Endodermal cell (in vitro differentiated cells): ENCODE results near the gene KRTAP9-2. TPM values are rescaled to one million over a fixed set of nuclear protein-coding genes. Genes with fewer than 3 reads are reported as not detected.

Source experiments
- DNase-seq: peaks from one replicate; pipeline ENCODE4 v3.0.0-alpha.2; 2017
- H3K27ac ChIP-seq: 2 replicates; pipeline ENCODE4 v1.5.1; 2013; ENCODE audit warnings: mild to moderate bottlenecking, low read depth, low read length, moderate library complexity
- H3K27me3 ChIP-seq: 2 replicates; pipeline ENCODE4 v1.6.1; 2013; ENCODE audit warnings: mild to moderate bottlenecking, low read length, moderate library complexity; ENCODE audit not compliant: insufficient read depth, control insufficient read depth, poor library complexity, severe bottlenecking
- H3K36me3 ChIP-seq: 2 replicates; pipeline ENCODE4 v1.7.0; 2013; ENCODE audit warnings: mild to moderate bottlenecking, low read length, moderate library complexity; ENCODE audit not compliant: control insufficient read depth, insufficient read depth
- H3K4me1 ChIP-seq: one replicate; pipeline ENCODE4 v1.7.0; 2013; ENCODE audit warnings: low read length; ENCODE audit not compliant: control insufficient read depth, insufficient read depth
- H3K4me3 ChIP-seq: 2 replicates; pipeline ENCODE4 v1.5.1; 2013; ENCODE audit warnings: mild to moderate bottlenecking, low read length, moderate library complexity
- H3K9ac ChIP-seq: 2 replicates; pipeline ENCODE4 v1.6.1; 2013; ENCODE audit warnings: mild to moderate bottlenecking, low read length, moderate library complexity; ENCODE audit not compliant: poor library complexity, severe bottlenecking; ENCODE audit errors: extremely low read depth
- H3K9me3 ChIP-seq: 2 replicates; pipeline ENCODE4 v1.6.1; 2013; ENCODE audit warnings: mild to moderate bottlenecking, low read length, moderate library complexity; ENCODE audit not compliant: control insufficient read depth
- H3K27ac Mint-ChIP-seq: 2 replicates; pipeline ENCODE4 v1.8.0; 2020; ENCODE audit warnings: mixed read lengths
- H3K27me3 Mint-ChIP-seq: 2 replicates; pipeline ENCODE4 v1.8.0; 2021; ENCODE audit warnings: mild to moderate bottlenecking, mixed read lengths; ENCODE audit not compliant: insufficient read depth
- H3K36me3 Mint-ChIP-seq: 2 replicates; pipeline ENCODE4 v1.8.0; 2020; ENCODE audit warnings: low read depth, mixed read lengths
- H3K4me1 Mint-ChIP-seq: 2 replicates; pipeline ENCODE4 v1.8.0; 2020; ENCODE audit warnings: mixed read lengths
- H3K4me3 Mint-ChIP-seq: 2 replicates; pipeline ENCODE4 v1.8.0; 2020; ENCODE audit warnings: mild to moderate bottlenecking, moderate library complexity, mixed read lengths
- H3K9me3 Mint-ChIP-seq: 2 replicates; pipeline ENCODE4 v1.8.0; 2020; ENCODE audit warnings: mild to moderate bottlenecking, mixed read lengths
- WGBS, 2 experiments: methylation state at CpG; one replicate each; pipeline versions ENCODE4 v1.1.5 to v1.1.7; 2013; ENCODE audit warnings: missing lambda C conversion rate in 2 of 2, mixed read lengths in 1 of 2; ENCODE audit not compliant: insufficient coverage in 1 of 2, insufficient read length in 1 of 2; 5-methylcytosine and 5-hydroxymethylcytosine counted together
- total RNA-seq, 2 donors: library from RNA; stranded (reverse); fragmentation: NEBNext Ultra II Directional in 1 of 2; extraction: Animal tissue kit (Norgen Biotek cat#: 25700) in 1 of 2; gene quantifications; 2 replicates in 1 of 2; 3 replicates in 1 of 2; pipeline ENCODE4 v1.2.1, GENCODE V29; 2021
- TF ChIP-seq, protein P1 (sequence below): fragments of 200-600 bp; sonication (generic); conservative IDR thresholded peaks from 2 replicates; pipeline ENCODE4 v1.5.0; 2021; ENCODE audit warnings: antibody characterized with exemption, mild to moderate bottlenecking

KRTAP9-2 gene
- total RNA-seq, 2 donors from 2014 or later: not detected

- Mint-ChIP-seq H3K4me1 (no peaks in the 10 kb centered on the region), H3K27ac (no peak overlapping the region), H3K4me3 (no peak overlapping the region), H3K36me3 (no peaks in the 10 kb centered on the region), H3K9me3 (no peaks in the 10 kb centered on the region), H3K27me3 (peaks cover 45% of the 10 kb centered on the region)
- Histone ChIP-seq H3K9me3 (no peaks in the 10 kb centered on the region), H3K4me1 (no peaks in the 10 kb centered on the region), H3K27ac (no peak overlapping the region), H3K27me3 (peaks cover 39% of the 10 kb centered on the region), H3K4me3 (no peak overlapping the region), H3K9ac (no peak overlapping the region), H3K36me3 (no peaks in the 10 kb centered on the region)
- TF ChIP-seq, protein P1, sequence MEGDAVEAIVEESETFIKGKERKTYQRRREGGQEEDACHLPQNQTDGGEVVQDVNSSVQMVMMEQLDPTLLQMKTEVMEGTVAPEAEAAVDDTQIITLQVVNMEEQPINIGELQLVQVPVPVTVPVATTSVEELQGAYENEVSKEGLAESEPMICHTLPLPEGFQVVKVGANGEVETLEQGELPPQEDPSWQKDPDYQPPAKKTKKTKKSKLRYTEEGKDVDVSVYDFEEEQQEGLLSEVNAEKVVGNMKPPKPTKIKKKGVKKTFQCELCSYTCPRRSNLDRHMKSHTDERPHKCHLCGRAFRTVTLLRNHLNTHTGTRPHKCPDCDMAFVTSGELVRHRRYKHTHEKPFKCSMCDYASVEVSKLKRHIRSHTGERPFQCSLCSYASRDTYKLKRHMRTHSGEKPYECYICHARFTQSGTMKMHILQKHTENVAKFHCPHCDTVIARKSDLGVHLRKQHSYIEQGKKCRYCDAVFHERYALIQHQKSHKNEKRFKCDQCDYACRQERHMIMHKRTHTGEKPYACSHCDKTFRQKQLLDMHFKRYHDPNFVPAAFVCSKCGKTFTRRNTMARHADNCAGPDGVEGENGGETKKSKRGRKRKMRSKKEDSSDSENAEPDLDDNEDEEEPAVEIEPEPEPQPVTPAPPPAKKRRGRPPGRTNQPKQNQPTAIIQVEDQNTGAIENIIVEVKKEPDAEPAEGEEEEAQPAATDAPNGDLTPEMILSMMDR: no peak
- DNase-seq: no peak
These were observed 32.0 kb downstream of the KRTAP9-2 start for GRCh38 chr17:41258406-41258805.

- WGBS, 2 experiments: 96% methylated on average over 1 of the region's 2 CpGs; no CpG with 5 or more reads in 1 of the 2 experiments
- H3K4me1 ChIP-seq: no peaks in the 10 kb centered on the region
- H3K27me3 Mint-ChIP-seq: peaks cover 30% of the 10 kb centered on the region
- no peak overlapping the region for H3K27ac Mint-ChIP-seq
- DNase-seq: no peak
- no peaks in the 10 kb centered on the region for H3K36me3 Mint-ChIP-seq
- no peak overlapping the region for H3K27ac ChIP-seq
- no peaks in the 10 kb centered on the region for H3K4me1 Mint-ChIP-seq
- H3K36me3 ChIP-seq: no peaks in the 10 kb centered on the region
- no peaks in the 10 kb centered on the region for H3K9me3 ChIP-seq
- no peak overlapping the region for H3K4me3 Mint-ChIP-seq
- H3K9ac ChIP-seq: no peak overlapping the region
- TF ChIP-seq, protein P1: no peak
- no peaks in the 10 kb centered on the region for H3K9me3 Mint-ChIP-seq
- no peak overlapping the region for H3K4me3 ChIP-seq
- peaks cover 31% of the 10 kb centered on the region for H3K27me3 ChIP-seq
These were observed 36.8 kb downstream of the KRTAP9-2 start for GRCh38 chr17:41263212-41263611.

GRCh38 chr17:41264599-41264998 lies 38.2 kb downstream of the KRTAP9-2 start:
- Histone ChIP-seq H3K4me3 (no peak overlapping the region), H3K36me3 (no peaks in the 10 kb centered on the region), H3K9ac (no peak overlapping the region), H3K4me1 (no peaks in the 10 kb centered on the region), H3K27me3 (peaks cover 22% of the 10 kb centered on the region), H3K9me3 (no peaks in the 10 kb centered on the region), H3K27ac (no peak overlapping the region)
- TF ChIP-seq, protein P1: no peak
- 82 to 88% methylated on average over 3 of the region's 3 CpGs for WGBS, 2 experiments
- H3K27me3 Mint-ChIP-seq: peaks cover 23% of the 10 kb centered on the region
- H3K4me3 Mint-ChIP-seq: no peak overlapping the region
- no peak for DNase-seq
- no peaks in the 10 kb centered on the region for H3K9me3 Mint-ChIP-seq
- H3K4me1 Mint-ChIP-seq: no peaks in the 10 kb centered on the region
- no peaks in the 10 kb centered on the region for H3K36me3 Mint-ChIP-seq
- no peak overlapping the region for H3K27ac Mint-ChIP-seq
